Neural cell (in vitro differentiated cells): ENCODE results near the gene PHF24. TPM values are rescaled to one million over a fixed set of nuclear protein-coding genes. Genes with fewer than 3 reads are reported as not detected.
A peak's percentile ranks its signal among the peaks of the same experiment; 100 is the strongest.
"Not testable (repeated sequence)": the region's sequence is repeated elsewhere in the genome, so short reads cannot be mapped to it uniquely, and the experiment has no call there.

Experiments used
- H2AFZ ChIP-seq: fragments of 200-600, 300-800 bp; sonication (generic), shearing (Covaris generic); 2 replicates; pipeline ENCODE4 v1.6.0; 2014; ENCODE audit warnings: low read depth, mild to moderate bottlenecking, antibody characterized with exemption, low read length, moderate library complexity
- H3F3A ChIP-seq: fragments of 200-600 bp; shearing (Covaris generic); 2 replicates; pipeline ENCODE4 v1.6.1; 2016; ENCODE audit warnings: mild to moderate bottlenecking, moderate library complexity, mixed read lengths, antibody characterized with exemption, low read length; ENCODE audit not compliant: insufficient read depth, poor library complexity, severe bottlenecking
- H3K27ac ChIP-seq: fragments of 200-600, 300-800 bp; sonication (generic), shearing (Covaris generic); 2 replicates; pipeline ENCODE4 v1.5.1; 2014; ENCODE audit warnings: mild to moderate bottlenecking, low read length, moderate library complexity
- H3K27me3 ChIP-seq: fragments of 300-800, 200-600 bp; sonication (generic), shearing (Covaris generic); 2 replicates; pipeline ENCODE4 v1.6.0; 2014; ENCODE audit warnings: mild to moderate bottlenecking, low read depth, low read length, moderate library complexity; ENCODE audit not compliant: insufficient read depth
- H3K36me3 ChIP-seq: fragments of 300-800, 200-600 bp; sonication (generic), shearing (Covaris generic); 2 replicates; pipeline ENCODE4 v1.5.1; 2014; ENCODE audit warnings: mild to moderate bottlenecking, antibody characterized with exemption, low read length, moderate library complexity; ENCODE audit not compliant: insufficient read depth
- H3K4me2 ChIP-seq: fragments of 300-800, 200-600 bp; sonication (generic), shearing (Covaris generic); 2 replicates; pipeline ENCODE4 v1.6.0; 2014; ENCODE audit warnings: mild to moderate bottlenecking, low read length
- H3K4me3 ChIP-seq: fragments of 300-800, 200-600 bp; sonication (generic), shearing (Covaris generic); 2 replicates; pipeline ENCODE4 v1.5.1; 2014; ENCODE audit warnings: mild to moderate bottlenecking, low read length, moderate library complexity
- H3K79me2 ChIP-seq: fragments of 200-600 bp; shearing (Covaris generic); replicated peaks from 2 replicates; pipeline ENCODE4 v1.6.0; 2014; ENCODE audit warnings: mild to moderate bottlenecking, low read length, moderate library complexity; ENCODE audit not compliant: insufficient read depth
- H3K9ac ChIP-seq: fragments of 300-800, 200-600 bp; sonication (generic), shearing (Covaris generic); 2 replicates; pipeline ENCODE4 v1.6.1; 2016; ENCODE audit warnings: mild to moderate bottlenecking, low read length, mixed read lengths
- H3K9me2 ChIP-seq: fragments of 200-600 bp; shearing (Covaris generic); 2 replicates; pipeline ENCODE4 v1.6.1; 2016; ENCODE audit warnings: mild to moderate bottlenecking, low read length, mixed read lengths; ENCODE audit not compliant: insufficient read depth
- H3K9me3 ChIP-seq: fragments of 200-600, 300-800 bp; sonication (generic), shearing (Covaris generic); 2 replicates; pipeline ENCODE4 v1.6.1; 2016; ENCODE audit warnings: mild to moderate bottlenecking, mixed run types, low read length, moderate library complexity, mixed read lengths
- H4K20me1 ChIP-seq: fragments of 200-600 bp; shearing (Covaris generic); 2 replicates; pipeline ENCODE4 v1.6.1; 2016; ENCODE audit warnings: mild to moderate bottlenecking, mixed run types; ENCODE audit not compliant: insufficient read depth
- CTCF ChIP-seq: fragments of 450-650 bp; IDR thresholded peaks from 2 replicates; pipeline ENCODE4 v1.5.1; 2014; ENCODE audit warnings: antibody characterized with exemption, mild to moderate bottlenecking, moderate library complexity; ENCODE audit not compliant: poor library complexity, severe bottlenecking
- EP300 ChIP-seq: fragments of 450-650 bp; conservative IDR thresholded peaks from 2 replicates; pipeline ENCODE4 v1.6.1; 2014; ENCODE audit warnings: antibody characterized with exemption, mild to moderate bottlenecking, moderate library complexity; ENCODE audit not compliant: poor library complexity, severe bottlenecking
- EZH2 ChIP-seq: fragments of 200-600, 300-800 bp; shearing (Covaris generic), sonication (generic); IDR thresholded peaks from 2 replicates; pipeline ENCODE4 v1.6.1; 2014; ENCODE audit warnings: antibody characterized with exemption, low read length, borderline replicate concordance, mild to moderate bottlenecking; ENCODE audit not compliant: insufficient read depth, poor library complexity, severe bottlenecking
- MXI1 ChIP-seq: fragments of 450-650 bp; conservative IDR thresholded peaks from 2 replicates; pipeline ENCODE4 v1.6.1; 2014; ENCODE audit warnings: antibody characterized with exemption, mild to moderate bottlenecking; ENCODE audit not compliant: poor library complexity, severe bottlenecking
- POLR2AphosphoS5 ChIP-seq: IDR thresholded peaks from 2 replicates; pipeline ENCODE4 v1.6.1; 2012
- RAD21 ChIP-seq: fragments of 450-650 bp; conservative IDR thresholded peaks from 2 replicates; pipeline ENCODE4 v1.6.1; 2014; ENCODE audit warnings: antibody characterized with exemption, mild to moderate bottlenecking, moderate library complexity
- REST ChIP-seq: IDR thresholded peaks from 2 replicates; pipeline ENCODE4 v1.6.1; 2012; ENCODE audit warnings: borderline replicate concordance
- SMC3 ChIP-seq: fragments of 450-650 bp; conservative IDR thresholded peaks from 2 replicates; pipeline ENCODE4 v1.6.1; 2014; ENCODE audit warnings: antibody characterized with exemption, mild to moderate bottlenecking, moderate library complexity; ENCODE audit not compliant: poor library complexity
- TAF1 ChIP-seq: IDR thresholded peaks from 2 replicates; pipeline ENCODE4 v1.6.1; 2012; ENCODE audit warnings: low read depth
- polyA plus RNA-seq: library from polyadenylated mRNA; depleted of rRNA; stranded (reverse); fragments of >200 nt; gene quantifications from 2 replicates; pipeline ENCODE4 v1.2.3, GENCODE V29; 2014

The PHF24 gene
- polyA plus RNA-seq, 1 donor from 2014 or later, result 2.4 TPM

GRCh38 chr9:34928921-34929320 lies 29.2 kb upstream of the PHF24 start:
- H2AFZ ChIP-seq, result no peak overlapping the region
- no peaks in the 10 kb centered on the region for H3K79me2 ChIP-seq
- no peak for TF ChIP-seq SMC3
- no peak for TF ChIP-seq REST
- TF ChIP-seq CTCF, result no peak
- no peak for TF ChIP-seq RAD21
- no peak for TF ChIP-seq EP300
- no peak for TF ChIP-seq POLR2AphosphoS5
- TF ChIP-seq EZH2, result no peak
- no peak for TF ChIP-seq TAF1
- no peak for TF ChIP-seq MXI1
- no peak overlapping the region for H3K4me2 ChIP-seq
- H3K36me3 ChIP-seq, result no peaks in the 10 kb centered on the region
- no peaks in the 10 kb centered on the region for H3K27me3 ChIP-seq
- no peaks in the 10 kb centered on the region for H4K20me1 ChIP-seq
- H3K9me3 ChIP-seq, result no peaks in the 10 kb centered on the region
- H3K27ac ChIP-seq, result no peak overlapping the region
- H3K9ac ChIP-seq, result no peak overlapping the region
- H3K9me2 ChIP-seq, result no peaks in the 10 kb centered on the region
- H3K4me3 ChIP-seq, result no peak overlapping the region
- H3F3A ChIP-seq, result no peaks in the 10 kb centered on the region

GRCh38 chr9:34929506-34930102 lies 28.5 kb upstream of the PHF24 start:
- H3K4me3 ChIP-seq, result no peak overlapping the region
- TF ChIP-seq CTCF (peak; percentile 54), SMC3 (no peak)
- no peaks in the 10 kb centered on the region for H3K9me2 ChIP-seq
- no peaks in the 10 kb centered on the region for H3K9me3 ChIP-seq
- H3K36me3 ChIP-seq, result no peaks in the 10 kb centered on the region
- no peaks in the 10 kb centered on the region for H3K27me3 ChIP-seq
- no peaks in the 10 kb centered on the region for H4K20me1 ChIP-seq
- no peaks in the 10 kb centered on the region for H3K79me2 ChIP-seq
- H3F3A ChIP-seq, result no peaks in the 10 kb centered on the region
- no peak overlapping the region for H3K4me2 ChIP-seq
- H3K27ac ChIP-seq, result no peak overlapping the region
- H2AFZ ChIP-seq, result no peak overlapping the region
- H3K9ac ChIP-seq, result no peak overlapping the region

GRCh38 chr9:34939989-34940388 lies 18.1 kb upstream of the PHF24 start:
- H3K9me3 ChIP-seq, H3K9me2 ChIP-seq, H3K4me2 ChIP-seq, H3F3A ChIP-seq, H2AFZ ChIP-seq, H3K79me2 ChIP-seq, H4K20me1 ChIP-seq, H3K9ac ChIP-seq, H3K4me3 ChIP-seq, H3K27ac ChIP-seq, H3K27me3 ChIP-seq, H3K36me3 ChIP-seq: not testable (repeated sequence)
